Measurements from ENCODE around the gene LKAAEAR1.

The LKAAEAR1 gene

DNA sequence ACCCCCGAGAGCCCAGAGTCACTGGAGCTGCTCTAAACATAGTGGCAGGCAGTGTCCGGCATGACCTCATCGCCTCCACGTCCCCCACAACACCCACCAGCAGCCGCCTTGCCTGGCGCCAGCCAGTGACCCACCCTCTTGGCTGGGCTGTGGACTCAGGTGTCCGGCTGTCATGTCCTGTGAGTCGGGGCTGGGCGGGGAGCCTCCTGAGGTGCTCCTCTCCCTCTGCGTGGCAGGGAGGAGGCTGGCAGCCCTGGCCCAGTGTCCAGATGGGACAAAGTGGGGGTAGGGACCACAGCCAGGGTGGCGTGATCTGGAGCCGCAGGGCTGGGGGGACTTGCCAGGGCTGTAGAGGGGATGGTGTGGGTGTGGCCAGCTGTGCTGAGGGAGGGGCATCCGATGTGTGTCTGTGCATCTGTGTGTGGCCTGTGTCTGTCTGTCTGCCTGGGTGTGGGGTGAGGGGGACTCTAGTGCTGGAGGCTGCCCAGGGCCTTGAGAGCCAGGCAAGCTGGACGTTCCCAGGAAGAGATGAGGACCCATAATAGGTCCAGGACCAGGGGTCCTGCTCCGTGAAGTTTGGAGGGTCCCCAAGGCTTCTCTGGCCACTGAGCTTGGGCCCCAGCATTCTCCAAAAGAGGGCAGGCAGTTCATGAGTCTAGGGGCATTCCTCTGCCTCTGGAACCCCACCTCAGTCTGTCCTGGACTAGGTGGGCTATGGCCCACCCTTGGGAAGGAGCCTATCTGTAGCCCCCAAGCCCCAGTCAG is 32.5 kb downstream of the LKAAEAR1 start:
- DNase-seq (ENCODE audit: low read depth, low spot score): no peak

DNA sequence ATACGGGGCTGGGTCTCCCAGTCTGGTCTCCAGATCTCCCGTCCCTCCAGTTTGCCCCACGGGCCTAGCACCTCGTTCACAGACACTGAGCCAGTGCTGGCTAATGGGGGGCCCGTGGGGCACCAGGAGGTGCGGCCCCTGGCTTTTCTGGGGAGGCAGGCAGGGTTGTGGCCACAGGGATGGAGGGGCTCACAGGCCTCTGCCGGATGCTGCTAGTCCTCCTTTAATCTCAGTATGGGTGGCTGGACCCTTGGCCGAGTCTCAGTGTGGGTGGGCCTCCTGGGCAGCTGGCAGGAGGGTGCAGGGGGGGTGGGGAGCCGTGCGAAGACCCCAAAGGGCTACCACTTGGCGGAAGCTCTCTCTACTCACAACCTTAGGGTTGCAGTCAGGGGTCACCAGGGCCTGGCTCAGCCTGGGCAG is 33.2 kb downstream of the LKAAEAR1 start:
- DNase-seq (ENCODE audit: low read depth, low spot score): no peak

DNA sequence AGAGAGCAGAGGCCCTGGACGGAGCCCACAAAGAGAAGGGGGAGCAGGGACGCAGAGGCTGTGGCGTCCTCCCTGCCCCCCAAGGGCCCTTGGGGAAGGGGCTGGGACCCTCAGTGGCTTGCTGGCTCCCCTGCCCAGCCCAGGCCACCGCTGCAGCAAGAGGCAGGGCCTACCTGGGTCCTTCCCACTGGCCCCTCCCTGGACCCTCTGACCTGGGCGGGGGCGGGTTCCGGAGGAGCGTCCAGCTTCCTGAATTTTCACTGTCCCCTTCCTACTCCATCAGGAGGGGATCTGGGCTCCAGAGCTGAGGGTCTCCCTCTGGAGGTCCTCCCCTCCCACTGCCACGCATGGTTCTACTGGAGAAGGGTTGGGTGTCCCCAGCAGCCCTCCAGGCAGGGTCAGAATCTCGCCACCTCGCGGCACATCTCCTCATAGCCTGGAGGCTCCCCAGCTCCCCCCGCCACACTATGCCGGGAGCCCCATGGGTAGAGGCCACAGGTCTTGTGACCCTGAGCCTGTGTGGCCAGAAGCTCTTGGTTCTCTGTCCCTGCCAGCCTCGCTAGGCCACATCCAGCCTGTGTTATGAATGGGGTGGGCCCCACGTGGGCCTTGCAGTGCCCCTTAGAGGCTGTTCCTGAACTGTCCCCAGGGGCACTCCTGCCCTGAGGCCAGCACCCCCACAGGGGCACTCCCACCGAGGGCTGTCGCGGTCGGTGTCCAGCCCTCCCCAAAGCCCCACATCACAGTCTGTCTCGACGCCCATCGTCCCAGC is 33.8 kb downstream of the LKAAEAR1 start:
- no peak for DNase-seq (ENCODE audit: low read depth, low spot score)

DNA sequence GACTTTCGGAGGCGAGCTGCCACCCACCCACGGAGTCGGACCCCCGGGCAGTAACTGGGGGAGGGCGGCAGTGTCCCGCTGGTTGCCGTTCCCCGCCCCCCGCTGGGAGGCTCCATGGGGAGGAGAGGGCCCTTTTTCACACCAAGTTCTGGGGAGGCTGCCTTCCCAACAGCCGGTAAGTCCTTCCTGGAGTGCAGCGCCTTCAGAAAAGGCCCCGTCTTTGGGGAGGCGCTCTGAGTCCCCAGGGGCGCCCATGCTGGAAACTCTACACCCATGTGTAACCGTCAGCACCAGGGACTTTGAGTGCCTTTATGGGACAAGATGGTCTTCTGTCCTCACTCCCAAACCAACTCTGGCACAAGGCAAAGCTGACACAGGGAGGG is 34.3 kb downstream of the LKAAEAR1 start:
- DNase-seq (ENCODE audit: low read depth, low spot score): no peak

DNA sequence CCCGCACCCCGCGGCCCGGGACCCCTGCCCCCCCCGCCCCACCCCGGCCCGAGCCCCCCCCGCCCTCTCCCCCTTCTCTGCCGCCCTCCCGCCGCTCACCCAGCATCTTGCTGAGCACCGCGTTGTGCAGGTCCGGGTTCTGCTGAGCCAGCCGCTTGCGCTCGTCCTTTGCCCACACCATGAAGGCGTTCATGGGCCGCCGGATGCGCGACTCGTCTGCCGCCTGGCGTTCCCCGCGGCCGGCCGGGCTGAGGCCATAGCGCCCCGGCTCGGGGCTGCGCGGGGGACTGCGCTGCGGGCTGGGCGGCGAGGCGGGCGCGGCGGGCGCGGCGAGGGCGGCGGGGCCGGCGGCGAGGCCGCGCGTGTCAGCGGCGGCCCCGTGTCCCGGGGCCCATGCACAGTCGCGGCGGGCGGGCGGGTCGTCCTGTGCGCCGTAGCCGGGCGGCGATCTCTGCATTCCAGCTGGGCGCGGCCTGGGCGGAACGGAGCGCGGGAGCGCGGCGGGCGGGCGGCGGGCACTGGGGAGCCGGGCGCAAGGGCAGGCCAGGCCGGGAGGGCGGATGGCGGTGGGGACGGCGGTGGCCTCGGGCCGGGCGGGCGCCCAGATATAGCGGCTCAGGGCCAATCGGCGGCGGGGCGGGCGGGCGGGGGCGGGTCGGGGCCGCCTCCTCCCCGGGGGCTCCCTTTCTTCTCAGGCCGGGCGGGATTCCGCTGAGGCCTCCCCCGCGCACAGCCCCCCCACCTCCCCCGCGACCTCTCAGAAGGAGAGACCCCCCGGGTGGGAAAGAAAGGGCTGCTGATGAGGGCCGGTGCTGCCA is 34.9 kb downstream of the LKAAEAR1 start, which contains the start of gene SOX18:
TSS of gene SOX18 (minus strand) at position 580 of the 818 bp plus-strand sequence. CDS start at position 457, 123 bp downstream.
- no peak for DNase-seq (ENCODE audit: low read depth, low spot score)

DNA sequence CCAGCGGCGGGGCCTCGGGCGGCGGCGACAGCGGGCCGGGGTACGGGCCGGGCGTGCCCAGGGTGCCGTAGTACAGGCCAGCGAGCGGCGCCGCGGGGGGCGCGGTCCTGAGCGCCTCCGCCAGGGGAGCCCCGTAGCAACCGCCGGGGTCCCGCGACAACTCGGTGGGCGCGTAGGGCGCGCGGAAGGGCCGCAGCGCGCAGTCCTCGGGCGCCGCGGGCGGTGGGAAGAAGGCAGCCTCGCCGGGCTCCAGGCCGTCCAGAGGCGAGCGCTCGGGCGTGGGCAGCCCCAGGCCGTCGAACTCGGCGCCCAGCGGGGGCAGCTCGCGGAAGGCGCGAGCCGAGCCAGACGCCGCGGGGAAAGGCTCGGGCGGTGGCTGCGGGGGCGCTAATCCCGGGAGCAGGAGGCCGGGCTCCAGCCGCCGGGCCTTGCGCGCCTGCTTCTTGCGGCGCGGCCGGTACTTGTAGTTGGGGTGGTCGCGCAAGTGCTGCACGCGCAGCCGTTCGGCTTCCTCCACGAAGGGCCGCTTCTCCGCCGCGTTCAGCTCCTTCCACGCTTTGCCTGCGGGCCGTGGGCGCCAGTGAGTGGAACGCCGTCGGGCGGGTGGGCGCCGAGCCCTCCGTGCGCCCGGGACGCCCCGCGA is 35.7 kb downstream of the LKAAEAR1 start:
- DNase-seq (ENCODE audit: low read depth, low spot score): no peak

DNA sequence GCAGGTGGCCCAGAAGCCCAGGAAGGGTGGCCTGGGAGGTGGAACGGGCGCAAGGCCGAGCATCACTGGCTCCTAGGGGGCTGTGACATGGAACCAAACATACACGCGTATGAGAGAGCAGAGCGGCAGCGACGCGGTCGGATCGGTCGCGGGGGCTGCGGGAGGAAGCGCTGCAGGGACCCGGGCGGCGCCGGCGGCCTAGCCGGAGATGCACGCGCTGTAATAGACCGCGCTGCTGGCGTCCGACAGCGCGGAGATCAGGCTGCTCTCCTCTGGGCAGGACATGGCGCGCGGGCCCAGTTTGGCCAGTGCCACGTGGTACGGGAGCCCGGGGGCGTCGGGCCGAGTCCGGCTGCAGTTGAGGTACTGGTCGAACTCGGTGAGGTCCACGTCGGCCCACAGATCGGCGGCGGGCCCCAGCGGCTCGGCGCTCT is 36.2 kb downstream of the LKAAEAR1 start:
- DNase-seq (ENCODE audit: low read depth, low spot score): no peak

DNA sequence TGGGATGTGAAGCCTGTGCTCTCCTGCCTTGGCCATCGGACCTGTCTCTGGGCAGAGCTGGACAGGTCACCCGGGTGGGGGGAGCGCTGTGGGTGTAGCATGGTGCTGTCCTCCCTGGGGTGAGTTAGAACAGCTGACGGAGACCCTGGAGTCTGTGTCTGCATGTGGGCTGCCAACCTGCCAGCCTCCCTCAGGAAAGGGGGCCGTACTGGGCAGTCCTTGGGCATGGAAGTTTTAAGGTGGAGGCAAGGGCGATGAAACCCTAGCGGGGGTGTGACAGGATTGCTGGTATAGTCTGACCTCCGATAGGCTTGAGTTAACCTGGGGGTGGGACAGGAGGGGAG is 37.2 kb downstream of the LKAAEAR1 start:
- no peak for DNase-seq (ENCODE audit: low read depth, low spot score)

DNA sequence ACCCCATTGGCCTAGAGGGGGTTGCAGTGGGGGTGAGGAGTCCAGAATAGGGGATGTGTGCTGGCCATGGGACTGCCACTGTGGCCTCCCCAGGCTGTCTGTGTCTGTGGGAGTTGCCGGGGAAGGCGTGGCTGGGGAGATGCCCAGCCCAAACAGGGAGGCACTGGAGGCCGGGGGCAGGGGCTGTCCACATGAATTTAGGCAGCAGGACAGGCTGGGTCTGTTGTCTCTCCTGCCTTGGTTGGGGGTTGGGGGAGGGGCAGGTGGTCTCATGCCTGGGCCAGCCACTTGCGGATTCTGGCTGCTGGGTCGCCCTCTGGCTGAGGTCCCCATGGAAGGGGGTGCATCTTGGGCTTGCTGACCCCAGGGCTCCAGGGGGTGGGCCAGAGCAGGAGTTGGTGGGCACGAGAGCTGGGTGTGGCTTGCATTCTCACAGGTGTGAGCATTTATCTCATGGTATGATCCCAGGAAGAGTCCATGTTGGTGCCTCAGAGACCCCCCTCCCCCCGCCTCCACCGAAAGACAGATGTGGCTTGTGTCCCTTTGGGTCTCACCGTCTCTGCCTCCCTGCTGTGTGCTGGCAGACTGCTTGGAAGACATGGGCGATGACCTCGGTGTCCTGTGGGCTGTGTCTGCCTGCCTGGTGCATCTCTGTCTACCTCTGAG is 38.7 kb downstream of the LKAAEAR1 start:
- DNase-seq (ENCODE audit: low read depth, low spot score): no peak

DNA sequence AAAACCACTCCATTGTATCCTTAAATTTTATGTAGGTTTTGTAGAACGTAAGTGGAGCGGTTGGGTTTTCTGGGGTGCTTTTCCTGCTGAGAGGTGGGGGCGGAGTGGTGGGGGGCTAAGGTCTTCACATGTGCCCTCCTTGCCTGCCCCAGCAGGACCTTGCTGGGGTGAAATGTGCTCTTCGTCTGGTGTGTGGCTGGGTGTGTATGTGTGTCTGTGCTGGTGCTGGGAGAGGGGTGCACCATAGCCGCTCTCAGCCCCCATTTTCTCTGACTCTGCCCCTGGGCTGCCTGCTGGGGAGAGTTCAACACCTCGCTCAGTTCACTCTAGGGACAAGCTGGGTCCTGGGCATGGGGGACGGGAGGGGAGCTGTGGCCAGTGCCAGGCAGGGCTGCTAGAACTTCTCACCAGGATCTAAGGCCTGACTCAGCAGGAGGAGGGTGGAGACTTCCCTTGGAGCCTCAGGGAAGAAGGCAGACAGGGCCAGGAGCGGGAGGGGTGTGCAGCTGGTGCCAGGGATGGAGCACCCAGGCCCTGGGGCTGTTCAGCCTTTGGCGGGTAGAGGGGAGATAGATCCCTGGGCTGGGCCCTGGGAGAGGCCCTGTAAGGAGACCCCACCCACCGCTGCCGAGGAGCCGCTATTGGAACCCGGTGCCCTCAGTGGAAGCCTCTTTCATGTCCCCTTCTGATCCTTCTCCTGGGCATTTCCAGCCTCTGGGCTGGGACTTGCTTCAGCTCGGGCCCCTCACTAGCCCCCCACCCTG is 39.5 kb downstream of the LKAAEAR1 start:
- DNase-seq (ENCODE audit: low read depth, low spot score): no peak

DNA sequence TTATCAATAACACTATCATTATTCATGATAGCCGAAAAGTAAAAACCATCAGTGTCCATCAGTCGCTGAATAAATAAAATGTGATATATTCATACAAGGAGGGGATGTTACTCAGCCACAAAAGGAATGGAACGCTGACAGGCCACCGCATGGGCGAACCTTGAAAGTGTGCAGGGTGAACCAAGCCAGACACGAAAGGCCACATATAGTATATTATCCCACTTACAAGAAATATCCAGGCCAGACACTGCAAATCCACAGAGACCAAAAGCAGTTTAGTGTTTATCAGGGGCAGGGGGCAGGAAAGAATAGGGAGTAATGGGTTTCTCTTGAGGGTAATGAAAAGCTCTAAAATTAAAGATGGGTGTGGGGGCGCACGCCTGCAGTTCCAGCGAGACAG is 40.4 kb downstream of the LKAAEAR1 start:
- no peak for DNase-seq (ENCODE audit: low read depth, low spot score)

DNA sequence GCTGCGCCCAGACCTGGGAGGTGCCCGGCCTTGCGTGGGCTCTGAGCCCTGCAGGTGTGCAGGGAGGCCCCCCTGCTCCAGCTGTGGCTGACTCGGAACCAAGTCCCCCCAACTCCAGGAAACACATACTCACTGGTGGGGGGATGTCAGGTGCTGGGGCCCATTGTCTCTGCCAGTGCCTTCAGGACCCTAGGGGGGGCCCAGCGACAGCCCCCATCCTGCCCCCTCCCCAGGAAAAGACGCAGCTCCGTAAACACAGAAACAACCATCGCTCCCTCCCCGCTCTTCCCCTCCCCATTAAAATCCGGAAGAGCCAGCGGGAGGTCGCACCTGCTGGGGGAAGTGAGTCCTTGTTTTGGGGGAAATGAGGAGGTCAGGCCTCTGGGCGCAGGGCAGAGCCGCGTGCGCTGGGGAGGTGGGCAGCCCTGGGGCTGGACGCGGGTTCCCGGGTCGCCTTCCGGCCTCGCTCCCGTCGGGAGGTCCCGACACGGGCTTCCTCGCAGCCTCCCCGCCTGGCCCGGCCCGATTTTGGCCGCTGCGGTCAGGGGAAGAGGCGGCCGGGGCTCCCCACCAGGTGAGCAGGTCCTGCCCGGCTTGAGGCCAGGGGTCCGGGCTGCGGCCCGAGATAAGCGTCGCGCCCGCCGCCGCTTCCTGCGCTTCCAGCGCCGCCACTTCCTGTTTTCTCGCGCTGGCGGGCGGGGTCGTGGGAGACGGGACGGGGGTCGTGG is 42.0 kb downstream of the LKAAEAR1 start:
- no peak for DNase-seq (ENCODE audit: low read depth, low spot score)

DNA sequence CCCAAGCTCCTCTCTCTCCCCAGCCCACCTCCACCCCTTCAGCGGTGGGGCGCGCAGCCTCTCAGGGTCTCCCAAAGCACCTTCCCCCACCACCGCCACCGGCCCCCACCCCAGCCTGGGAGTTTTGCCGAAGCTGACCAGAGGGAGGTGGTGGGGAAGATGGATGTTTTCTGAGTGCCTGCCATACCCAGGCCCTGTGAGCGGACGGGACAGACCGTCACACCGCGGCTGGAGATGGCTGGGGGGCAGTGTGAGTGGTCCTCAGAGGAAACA is 42.5 kb downstream of the LKAAEAR1 start:
- DNase-seq (ENCODE audit: low read depth, low spot score): no peak

DNA sequence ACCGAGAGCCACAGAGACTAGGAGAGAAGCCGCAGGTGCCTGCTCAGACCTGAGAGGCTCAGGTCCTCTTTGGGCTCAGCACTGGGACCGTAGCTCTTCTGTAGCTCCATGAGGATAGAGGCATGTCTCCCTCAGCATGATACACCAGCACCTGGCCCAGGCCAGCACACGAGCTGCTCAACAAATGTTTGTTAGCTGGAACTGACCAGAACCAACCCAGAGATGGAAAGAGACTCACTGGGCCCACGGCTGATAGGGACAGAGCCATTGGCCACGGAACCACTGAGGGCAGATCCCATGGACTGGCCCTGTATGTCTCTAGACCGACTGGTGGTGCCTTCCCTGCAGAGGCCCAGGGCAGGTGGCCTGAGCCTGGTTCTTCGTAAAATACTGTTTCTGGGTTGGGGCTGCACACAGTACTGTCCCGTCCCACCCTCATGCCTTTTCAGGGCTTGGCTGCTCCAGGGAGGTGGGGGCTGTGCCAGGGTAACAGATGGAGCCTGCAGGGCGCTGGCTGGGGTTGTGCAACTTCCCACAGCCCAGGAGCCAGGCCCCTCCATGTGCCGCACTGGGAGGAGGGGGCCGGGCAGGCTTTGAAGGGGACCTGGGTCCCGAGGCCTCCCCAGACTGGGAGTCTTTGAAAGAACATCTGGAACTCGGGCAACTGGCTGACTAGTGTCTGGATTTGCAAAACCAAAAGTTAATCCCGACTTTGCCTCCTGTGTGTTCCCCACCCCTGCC is 43.0 kb downstream of the LKAAEAR1 start:
- DNase-seq (ENCODE audit: low read depth, low spot score): no peak

DNA sequence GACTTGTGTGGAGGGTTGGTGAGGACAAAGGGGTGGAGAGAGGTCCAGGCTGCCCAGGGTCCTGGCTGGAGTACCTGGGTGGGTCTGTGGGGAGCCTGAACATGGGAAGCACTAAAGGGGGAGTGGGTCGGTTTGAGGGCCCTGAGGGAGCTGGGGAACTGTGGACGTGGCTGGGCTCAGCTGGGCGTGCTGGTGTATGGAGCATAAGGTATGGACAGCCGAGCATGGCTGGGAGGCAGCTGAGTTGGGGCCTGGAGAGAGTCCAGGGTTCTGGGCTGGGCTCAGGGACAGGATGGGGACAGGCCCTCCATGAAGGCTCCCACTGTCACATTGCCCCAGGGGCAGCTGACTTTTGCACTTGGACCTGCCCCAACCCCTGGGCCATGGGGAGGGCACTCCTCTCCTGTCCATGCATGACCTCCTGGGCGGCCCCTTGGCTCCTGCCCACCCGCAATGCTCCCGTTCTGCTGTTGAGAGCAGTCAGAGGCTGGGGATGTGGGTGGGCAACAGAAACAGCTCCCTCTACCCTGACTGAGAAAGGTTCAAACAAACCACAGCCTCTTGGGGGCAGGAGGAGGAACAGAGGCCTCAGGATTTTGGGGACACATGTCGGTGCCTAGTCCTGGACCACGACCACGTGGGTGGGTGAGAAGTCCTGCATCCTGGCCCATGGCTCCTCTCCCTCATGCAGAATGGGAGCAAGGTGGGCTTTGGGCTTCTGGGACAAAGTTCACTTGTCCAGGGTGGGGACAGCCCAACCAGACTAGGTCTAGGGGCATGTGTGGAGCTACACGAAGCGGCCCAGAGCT is 43.8 kb downstream of the LKAAEAR1 start:
- DNase-seq (ENCODE audit: low read depth, low spot score): no peak

DNA sequence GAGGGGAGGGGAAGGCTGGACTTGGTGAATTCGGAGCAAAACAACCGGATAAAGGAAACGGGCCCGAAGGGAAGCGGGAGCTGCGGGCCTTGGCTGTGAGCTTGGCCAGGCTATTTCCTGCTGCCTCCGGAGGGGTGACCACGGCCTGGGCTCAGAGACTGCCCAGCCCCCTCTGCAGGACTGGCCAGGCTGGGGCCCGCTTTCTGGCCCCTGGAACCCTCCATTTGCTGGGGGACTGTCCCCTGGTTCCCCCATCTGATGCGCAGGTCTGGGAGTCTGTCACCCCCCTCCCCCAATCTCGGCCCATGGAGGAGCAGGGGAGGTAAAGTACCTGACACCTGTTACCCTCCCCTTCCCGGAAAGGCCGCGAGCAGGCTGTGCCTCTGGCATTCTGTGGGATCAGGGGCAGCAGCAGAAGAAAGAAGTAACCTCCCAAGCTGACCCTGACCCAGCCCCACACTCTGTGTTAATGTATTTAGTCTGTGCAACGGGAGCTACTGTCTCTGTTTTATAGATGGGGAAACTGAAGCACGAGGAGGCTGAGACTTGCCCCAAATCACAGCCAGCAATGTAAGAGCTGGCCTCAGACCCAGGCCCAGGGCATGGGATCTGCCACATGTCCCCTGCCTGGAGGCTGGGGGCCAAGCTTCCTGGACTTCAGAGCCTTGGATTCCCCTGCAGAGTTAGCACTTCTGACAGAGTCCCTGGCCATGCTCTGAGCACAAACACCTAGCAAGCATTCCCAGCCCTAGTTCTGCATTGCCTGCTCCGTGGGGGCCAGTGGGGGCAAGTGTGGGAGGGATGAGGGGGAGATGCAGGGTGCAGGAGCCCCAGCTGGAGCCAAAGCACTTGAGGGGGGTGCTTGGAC is 44.7 kb downstream of the LKAAEAR1 start:
- no peak for DNase-seq (ENCODE audit: low read depth, low spot score)

DNA sequence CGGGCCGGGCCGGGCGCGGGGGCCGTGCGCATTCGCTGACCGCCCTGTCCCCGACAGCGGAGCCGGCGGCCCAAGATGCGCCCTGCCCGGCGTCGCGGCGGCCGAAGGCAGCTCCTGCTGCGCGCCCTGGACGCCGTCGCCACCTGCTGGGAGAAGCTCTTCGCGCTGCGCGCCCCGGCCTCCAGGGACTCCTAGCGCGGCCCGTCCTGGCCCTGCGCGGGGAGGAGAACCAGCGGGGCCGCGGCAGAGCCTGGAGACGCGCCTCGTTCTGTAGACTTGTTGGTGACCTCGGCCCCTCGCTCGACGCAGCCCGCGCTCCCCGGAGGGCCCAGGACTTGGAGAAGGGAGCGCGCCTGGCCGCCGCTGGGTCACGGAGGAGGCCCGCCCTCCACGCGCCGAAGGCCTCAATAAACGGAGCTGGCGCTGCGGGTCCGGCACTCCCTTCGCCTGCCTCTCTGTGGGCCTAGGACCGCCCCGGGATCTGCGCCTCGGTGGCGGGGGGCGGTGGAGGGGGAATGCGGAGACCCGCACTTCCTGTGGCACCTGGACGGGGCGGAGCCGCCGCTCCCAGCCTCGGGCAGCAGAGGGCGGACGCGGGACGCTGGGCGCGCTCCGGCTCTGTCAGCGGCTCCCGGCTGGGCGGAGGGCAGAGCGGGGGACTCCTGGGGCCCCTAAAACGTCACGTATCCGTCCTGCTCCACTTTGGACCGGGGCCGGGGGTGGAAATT is 45.5 kb downstream of the LKAAEAR1 start:
- DNase-seq (ENCODE audit: low read depth, low spot score): peak; percentile 57
